Stimulated activated CD8-positive, alpha-beta memory T cell treated with anti-CD3 and anti-CD28 coated beads, Interleukin-12 subunit alpha, Interleukin-12 subunit beta, amount 100 ng/mL, for 24 hours (primary cell): ENCODE results near the gene LRP1B.
"Not testable (repeated sequence)": the region's sequence is repeated elsewhere in the genome, so short reads cannot be mapped to it uniquely, and the experiment has no call there.

Experiments used
- DNase-seq: peaks from one replicate; pipeline ENCODE4 v3.0.0-alpha.2; 2020; ENCODE audit errors: extremely low read depth

Gene LRP1B

DNA sequence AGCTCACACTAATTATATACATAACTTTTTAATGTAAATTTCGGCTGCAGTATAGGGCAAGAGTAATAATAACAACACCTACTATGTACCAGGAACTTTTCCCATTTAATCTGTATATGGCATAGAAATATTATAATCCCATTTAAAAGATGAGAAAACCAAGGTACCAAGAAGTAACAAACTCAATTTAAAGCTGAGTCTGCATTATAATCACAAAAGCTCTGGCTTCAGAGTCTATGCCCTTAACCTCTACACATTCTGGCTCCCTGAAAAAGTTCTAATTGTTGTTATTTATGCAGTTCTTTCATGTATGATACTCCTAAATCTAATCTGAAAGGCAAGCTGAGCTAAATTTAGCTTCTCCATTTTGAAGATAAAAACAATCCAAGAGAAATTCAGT lies 1675.5 kb downstream of the LRP1B start:
- DNase-seq, result no peak

DNA sequence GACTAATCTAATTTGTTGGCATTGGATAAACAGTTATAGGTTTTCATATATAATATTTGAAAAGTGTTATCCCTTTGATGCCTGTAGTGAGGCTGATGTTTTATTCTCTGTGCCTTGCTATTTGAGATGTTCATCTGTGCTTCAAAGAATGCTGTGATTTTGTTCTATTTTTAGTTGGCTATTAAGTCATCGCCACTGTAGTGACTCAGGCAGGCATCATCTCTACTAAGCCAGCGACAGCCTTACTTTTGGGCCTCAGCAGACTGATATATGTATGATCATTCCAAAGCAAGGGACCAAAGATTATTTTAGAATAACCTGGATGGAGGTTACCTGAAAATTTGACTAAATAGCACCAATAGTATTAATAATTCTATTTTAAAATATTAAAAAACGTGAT lies 1676.1 kb downstream of the LRP1B start:
- no peak for DNase-seq

DNA sequence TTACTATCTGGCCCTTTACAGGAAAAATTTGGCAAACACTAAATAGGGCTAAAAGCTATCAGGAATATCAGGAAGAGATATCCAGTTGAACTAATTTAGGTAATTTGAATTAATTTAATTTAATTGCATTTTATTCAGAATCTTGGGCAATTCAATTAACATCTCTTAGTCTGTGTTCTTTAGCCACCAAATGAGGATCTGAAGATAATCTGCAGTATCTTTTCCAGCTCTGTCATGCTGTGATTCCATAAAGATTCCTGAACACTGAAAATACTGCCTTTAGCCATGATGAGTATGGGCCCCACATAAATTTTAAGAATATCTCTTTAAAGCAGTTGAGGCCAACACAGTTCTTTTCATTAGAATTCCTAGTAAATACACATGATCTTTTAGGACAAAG lies 1679.5 kb downstream of the LRP1B start:
- DNase-seq, result no peak

GRCh38 chr2:140442319-140442718 lies 1688.5 kb downstream of the LRP1B start:
- DNase-seq, result no peak

DNA sequence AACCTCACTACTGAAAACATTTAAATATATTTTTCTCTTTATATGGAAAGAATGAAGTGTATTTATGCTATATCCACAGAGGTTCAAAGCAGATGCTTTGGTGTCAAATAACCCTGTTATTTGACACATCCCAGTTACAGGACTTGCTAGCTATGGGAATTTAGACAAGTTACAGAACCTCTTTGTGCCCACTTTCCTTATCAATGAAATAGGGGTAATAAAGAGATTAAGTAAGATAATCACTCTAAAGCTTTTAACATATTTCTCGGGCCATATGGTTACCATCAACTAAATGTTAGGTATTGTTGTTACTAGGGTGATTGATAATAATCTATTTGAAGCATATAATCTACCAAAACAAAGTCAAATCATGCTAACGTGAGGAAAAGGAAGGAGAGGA lies 1690.0 kb downstream of the LRP1B start:
- no peak for DNase-seq

DNA sequence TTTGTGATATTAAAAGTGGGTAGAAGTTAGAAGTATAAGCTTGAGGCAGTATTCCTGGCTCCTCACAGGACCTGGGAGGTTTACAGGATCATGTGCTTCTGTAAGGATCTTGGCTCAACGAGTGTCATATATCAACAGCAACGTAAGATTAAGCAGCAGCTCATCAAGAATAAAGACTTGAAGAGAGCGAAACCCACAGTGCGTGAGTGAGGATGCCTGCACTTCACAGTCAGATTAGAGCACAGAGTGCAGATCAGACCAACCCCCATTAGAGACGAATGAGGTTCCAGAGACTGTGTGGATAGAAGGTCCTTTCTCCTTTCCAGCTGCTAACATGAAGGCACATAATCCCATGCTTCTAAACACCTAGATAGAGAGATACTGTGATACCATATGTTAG lies 1693.9 kb downstream of the LRP1B start:
- no peak for DNase-seq

DNA sequence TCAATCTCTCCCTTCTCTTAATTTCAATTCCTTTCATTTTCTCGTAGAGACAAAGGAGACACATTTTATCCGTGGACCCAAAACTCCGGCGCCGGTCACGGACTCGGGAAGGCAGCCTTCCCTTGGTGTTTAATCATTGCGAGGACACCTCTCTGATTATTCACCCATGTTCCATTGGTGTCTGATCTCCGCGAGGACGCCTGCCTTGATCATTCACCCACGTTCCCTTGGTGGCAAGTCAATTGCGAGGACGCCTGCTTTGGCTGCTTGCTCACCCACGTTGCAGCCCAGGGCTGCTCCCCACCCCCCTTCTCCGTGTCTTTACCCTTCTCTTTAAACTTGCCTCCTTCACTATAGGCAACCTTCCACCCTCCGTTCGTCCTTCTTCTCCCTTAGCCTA lies 1703.8 kb downstream of the LRP1B start:
- DNase-seq, result not testable (repeated sequence)

GRCh38 chr2:140424471-140424870 lies 1706.3 kb downstream of the LRP1B start:
- DNase-seq, result no peak

- DNase-seq, result no peak
These were observed 1708.1 kb downstream of the LRP1B start for GRCh38 chr2:140422759-140423158.

DNA sequence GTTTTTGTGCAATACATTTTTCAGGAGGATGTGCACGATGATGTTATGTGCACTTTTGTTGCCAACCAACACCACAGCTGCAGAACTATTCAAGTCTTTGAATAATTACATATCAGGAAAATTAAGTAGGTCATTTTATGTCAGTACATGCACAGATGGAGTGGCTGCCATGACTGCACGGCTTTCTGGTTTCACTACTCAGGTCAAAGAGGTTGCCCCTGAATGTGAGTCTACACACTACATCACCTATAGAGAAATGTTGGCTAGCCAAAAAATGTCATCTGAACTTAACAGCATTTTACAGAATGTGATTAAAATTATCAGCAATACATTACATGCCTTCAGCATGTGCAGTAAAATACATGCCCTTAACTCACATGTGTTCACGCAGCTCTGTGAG lies 1713.3 kb downstream of the LRP1B start:
- DNase-seq, result no peak

DNA sequence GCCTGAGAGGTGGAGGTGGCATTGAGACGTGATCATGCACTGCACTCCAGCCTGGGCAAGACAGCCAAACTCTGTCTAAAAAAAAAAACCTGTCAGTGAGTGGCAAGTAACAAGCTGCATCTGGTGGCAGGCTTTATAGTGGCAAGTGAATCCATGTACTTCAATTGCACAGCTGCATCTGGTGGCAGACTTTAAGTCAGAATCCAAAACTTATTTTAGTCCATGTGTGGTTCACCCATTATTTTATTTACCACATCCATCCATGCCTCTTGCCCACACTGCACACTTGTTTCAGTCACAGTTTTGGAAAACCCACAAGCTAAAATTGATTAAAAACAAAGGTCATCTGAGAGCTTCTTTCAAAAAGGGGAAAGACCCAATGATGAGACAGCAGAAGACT lies 1714.2 kb downstream of the LRP1B start:
- no peak for DNase-seq

DNA sequence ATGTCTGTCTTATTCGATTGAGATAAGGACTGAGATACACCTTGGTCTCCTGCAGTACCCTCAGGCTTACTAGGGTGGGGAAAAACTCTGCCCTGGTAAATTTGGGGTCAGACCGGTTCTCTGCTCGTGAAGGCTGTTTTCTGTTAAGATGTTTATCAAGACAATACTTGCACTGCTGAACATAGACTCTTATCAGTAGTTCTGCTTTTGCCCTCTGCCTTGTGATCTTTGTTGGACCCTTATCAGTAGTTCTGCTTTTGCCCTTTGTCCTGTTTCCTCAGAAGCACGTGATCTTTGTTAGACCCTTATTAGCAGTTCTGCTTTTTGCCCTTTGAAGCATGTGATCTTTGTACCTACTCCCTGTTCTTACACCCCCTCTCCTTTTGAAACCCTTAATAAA lies 1715.8 kb downstream of the LRP1B start:
- DNase-seq, result not testable (repeated sequence)

- no peak for DNase-seq
These were observed 1720.1 kb downstream of the LRP1B start for GRCh38 chr2:140410695-140411094.

GRCh38 chr2:140401056-140401455 lies 1729.8 kb downstream of the LRP1B start:
- no peak for DNase-seq

GRCh38 chr2:140392824-140393223 lies 1738.0 kb downstream of the LRP1B start:
- no peak for DNase-seq

GRCh38 chr2:140384946-140385345 lies 1745.9 kb downstream of the LRP1B start:
- no peak for DNase-seq

DNA sequence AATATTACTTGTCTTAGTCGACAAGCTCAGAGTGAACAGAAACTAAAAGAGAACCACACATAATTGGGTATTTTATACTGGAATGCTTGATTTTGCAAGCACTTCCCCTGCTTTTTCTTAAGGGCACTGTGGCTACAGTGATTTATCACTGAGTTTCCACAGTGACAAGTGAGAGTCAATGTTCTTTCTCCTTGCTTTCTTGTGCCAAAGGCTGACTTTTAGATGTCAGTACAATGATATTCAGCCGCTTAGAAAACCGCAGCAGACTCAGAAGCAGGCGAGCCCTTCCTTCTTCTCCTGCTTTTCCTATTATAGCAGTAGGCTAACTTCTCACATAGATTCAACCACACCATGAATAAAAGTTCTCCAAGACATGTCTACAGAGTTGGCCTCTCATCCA lies 1747.0 kb downstream of the LRP1B start:
- DNase-seq, result no peak

GRCh38 chr2:140376686-140377085 lies 1754.1 kb downstream of the LRP1B start:
- no peak for DNase-seq

DNA sequence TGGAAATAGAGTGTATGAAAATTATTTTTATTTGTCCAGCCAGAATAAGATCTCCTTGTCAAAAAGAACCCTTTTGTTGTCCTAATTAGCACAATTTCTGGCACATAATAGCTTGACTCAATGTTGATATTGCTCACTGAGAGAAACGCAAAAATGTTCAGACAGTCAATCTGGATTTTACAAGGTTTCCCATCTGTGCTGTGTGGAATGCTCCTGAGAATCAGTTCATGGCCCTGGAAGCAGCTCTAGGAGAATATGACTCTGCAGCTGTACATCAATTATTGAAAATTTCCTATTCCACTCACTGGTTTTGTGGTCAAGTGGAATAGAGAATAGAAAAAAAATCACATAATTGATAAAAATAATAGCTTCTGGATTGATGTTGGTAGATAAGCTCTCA lies 1767.7 kb downstream of the LRP1B start:
- no peak for DNase-seq

DNA sequence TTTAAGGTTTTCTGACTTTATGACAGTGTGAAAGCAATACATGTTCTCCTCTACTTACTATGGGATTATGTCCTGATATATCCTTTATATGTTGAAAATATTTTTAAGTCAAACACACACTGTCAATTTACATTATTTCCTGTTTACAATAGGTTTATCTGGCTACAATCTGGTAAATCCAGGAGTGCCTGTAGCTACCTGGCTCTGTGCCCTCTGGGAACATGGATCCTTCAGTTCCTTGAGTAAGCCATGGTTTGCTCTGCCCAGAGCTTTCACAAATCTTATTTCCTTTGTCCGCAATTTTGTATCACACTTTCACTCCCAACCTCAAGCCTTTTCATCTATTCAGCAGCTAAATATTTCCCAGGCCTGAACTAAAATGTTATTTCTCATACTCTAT lies 1768.5 kb downstream of the LRP1B start:
- no peak for DNase-seq

DNA sequence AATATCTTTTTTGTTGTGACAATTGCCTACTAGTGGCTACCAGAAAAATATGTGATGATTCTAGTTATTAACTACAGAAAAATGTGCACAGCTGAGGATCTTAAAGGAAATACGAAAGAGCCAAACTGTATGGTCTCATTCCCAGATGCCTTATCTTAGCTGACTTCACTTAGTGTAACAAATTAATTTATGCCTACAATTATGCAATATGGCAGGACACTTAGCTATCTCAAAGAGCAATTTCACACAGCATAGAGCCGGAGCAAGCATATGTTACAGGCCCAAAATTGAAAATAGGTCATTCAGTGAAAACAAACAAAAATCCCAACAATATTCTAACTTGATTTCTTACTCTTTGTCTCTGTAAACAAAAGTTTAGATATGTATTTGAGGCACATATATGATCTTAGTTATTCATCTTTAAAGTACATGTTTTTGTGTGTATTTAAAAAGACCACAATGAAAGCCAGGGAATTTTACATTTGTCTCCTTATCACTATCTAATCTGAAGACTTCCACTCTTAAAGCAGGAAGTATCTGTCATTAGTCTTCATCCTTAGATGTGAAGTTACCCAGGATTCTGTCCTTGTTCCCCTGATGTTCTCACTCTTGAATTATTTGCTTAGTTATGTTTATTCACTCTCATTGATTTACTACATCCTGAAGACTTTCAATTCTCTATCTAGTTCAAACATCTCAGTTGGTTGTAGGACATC lies 1771.6 kb downstream of the LRP1B start:
- DNase-seq, result no peak

DNA sequence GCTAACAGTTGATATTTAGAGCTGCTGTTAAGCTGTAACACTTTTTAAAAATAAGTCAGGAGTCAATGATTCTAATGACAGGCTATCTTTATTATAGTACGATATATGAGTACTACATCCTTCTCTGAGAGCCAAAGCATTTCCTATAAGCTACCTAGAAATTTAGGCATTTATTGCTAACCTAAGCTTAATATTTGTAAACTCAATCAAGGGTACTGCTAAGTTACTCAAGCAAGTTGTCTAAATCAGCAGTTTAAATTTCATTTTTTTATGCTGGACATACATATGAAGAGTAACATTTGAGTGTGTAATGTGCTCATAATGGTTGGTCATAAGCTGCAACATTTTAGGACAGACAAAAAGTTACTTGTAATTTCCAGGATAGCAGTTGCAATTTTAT lies 1774.1 kb downstream of the LRP1B start:
- DNase-seq, result no peak

DNA sequence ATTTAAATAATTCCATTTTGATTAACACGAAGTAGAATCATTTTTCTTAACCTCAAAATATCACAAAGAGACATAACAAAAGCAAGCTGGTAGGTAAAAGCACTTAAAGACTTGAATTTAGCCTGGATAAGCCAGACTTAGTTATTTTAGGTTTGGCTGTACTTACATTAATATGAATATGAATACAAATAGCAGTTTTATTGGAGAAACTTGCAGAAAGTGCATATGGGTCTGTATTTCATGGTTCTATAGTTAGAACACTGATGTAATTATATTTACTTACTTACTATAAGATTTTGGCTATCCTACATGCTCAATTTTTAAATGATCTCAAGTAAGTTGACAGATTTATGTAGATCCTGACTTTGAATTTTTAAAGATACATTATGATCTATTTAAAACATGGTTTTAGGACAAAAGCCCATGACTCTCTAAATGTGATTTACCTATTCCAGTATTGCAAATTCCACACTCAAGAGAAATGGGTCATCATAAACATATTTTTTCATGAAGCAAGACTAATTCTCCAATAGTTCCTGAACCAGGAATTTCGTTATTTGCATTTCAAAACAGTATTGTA lies 1775.2 kb downstream of the LRP1B start:
- no peak for DNase-seq

- DNase-seq, result no peak
These were observed 1776.3 kb downstream of the LRP1B start for GRCh38 chr2:140354544-140354943.
